IMR-90 (cell line): ENCODE measurements around the gene SLC29A2. TPM values are rescaled to one million over a fixed set of nuclear protein-coding genes. Genes with fewer than 3 reads are reported as not detected.

ENCODE experiments used
- ATAC-seq: fragments of 200-7000 bp; cut with Tn5 transposase; 2 replicates; pipeline ENCODE4 v1.9.1; 2020; ENCODE audit warnings: low read depth, mild to moderate bottlenecking, moderate library complexity
- BruUV-seq: library from RNA; stranded (reverse); fragments of 400-500 nt; replicated peaks from 2 replicates; lab custom pipeline; 2021; lab: Mats Ljungman, UMichigan
- CTCF ChIA-PET: fragments of 300-600 bp; formaldehyde crosslinking; extraction: SDS; loops from one replicate; lab custom pipeline; 2021; ENCODE audit warnings: antibody characterized with exemption; lab: Yijun Ruan, JAX
- POLR2A ChIA-PET: fragments of 300-600 bp; sonication (Branson Sonifier 250); formaldehyde crosslinking; loops from one replicate; lab custom pipeline; 2022; ENCODE audit warnings: antibody characterized with exemption; ENCODE audit not compliant: unreplicated experiment; lab: Charles Lee
- DNase-seq: peaks from one replicate; pipeline ENCODE4 v3.0.0; 2013
- H2AFZ ChIP-seq: replicated peaks from 2 replicates; pipeline ENCODE3; 2013; ENCODE audit warnings: low read length, mild to moderate bottlenecking; ENCODE audit not compliant: poor library complexity
- H2AK5ac ChIP-seq: 2 replicates; pipeline ENCODE4 v1.6.1; 2013; ENCODE audit warnings: low read depth, low read length, inconsistent platforms
- H2AK9ac ChIP-seq: replicated peaks from 2 replicates; pipeline ENCODE3; 2013; ENCODE audit warnings: mild to moderate bottlenecking, low read depth, low read length, moderate library complexity; ENCODE audit not compliant: poor library complexity
- H2BK120ac ChIP-seq: 2 replicates; pipeline ENCODE4 v1.6.1; 2013; ENCODE audit warnings: low read depth, low read length, inconsistent platforms
- H2BK15ac ChIP-seq: 3 replicates; pipeline ENCODE4 v1.6.1; 2013; ENCODE audit warnings: low read depth, low read length, inconsistent platforms
- H2BK20ac ChIP-seq: 2 replicates; pipeline ENCODE4 v1.6.1; 2013; ENCODE audit warnings: low read depth, mild to moderate bottlenecking, inconsistent platforms, low read length, moderate library complexity
- H2BK5ac ChIP-seq: 2 replicates; pipeline ENCODE4 v1.6.1; 2013; ENCODE audit warnings: mild to moderate bottlenecking, low read depth, low read length, inconsistent platforms; ENCODE audit not compliant: poor library complexity, severe bottlenecking
- H3K14ac ChIP-seq: replicated peaks from 2 replicates; pipeline ENCODE4 v1.6.1; 2013; ENCODE audit warnings: low read depth, low read length, inconsistent platforms
- H3K18ac ChIP-seq: 2 replicates; pipeline ENCODE4 v1.6.1; 2013; ENCODE audit warnings: low read depth, low read length, control low read depth
- H3K23ac ChIP-seq: 2 replicates; pipeline ENCODE4 v1.6.1; 2013; ENCODE audit warnings: low read depth, low read length, inconsistent platforms
- H3K27ac ChIP-seq: 2 replicates; pipeline ENCODE4 v1.5.1; 2013; ENCODE audit warnings: mild to moderate bottlenecking, control low read depth, low read length; ENCODE audit not compliant: insufficient read depth
- H3K27me3 ChIP-seq: 2 replicates; pipeline ENCODE4 v1.6.1; 2013; ENCODE audit warnings: low read length; ENCODE audit not compliant: control insufficient read depth, insufficient read depth
- H3K36me3 ChIP-seq: 2 replicates; pipeline ENCODE4 v1.6.1; 2013; ENCODE audit warnings: low read length, mixed read lengths; ENCODE audit not compliant: control insufficient read depth, insufficient read depth
- H3K4ac ChIP-seq: 2 replicates; pipeline ENCODE4 v1.6.1; 2013; ENCODE audit warnings: low read depth, low read length, inconsistent platforms
- H3K4me1 ChIP-seq: 2 replicates; pipeline ENCODE4 v1.6.1; 2013; ENCODE audit warnings: low read length, mixed read lengths; ENCODE audit not compliant: control insufficient read depth, insufficient read depth
- H3K4me2 ChIP-seq: 2 replicates; pipeline ENCODE4 v1.6.1; 2013; ENCODE audit warnings: low read depth, mild to moderate bottlenecking, control low read depth, low read length, moderate library complexity
- H3K4me3 ChIP-seq: 2 replicates; pipeline ENCODE4 v1.5.1; 2013; ENCODE audit warnings: low read depth, mild to moderate bottlenecking, control low read depth, low read length, moderate library complexity; ENCODE audit not compliant: insufficient read depth
- H3K56ac ChIP-seq: 2 replicates; pipeline ENCODE4 v1.6.1; 2013; ENCODE audit warnings: low read length, inconsistent platforms; ENCODE audit not compliant: insufficient read depth; ENCODE audit errors: extremely low read depth
- H3K79me1 ChIP-seq, 2 experiments: 2 replicates each; pipeline ENCODE4 v1.6.1; 2013; ENCODE audit warnings: low read length in 2 of 2, inconsistent platforms in 1 of 2, low read depth in 1 of 2
- H3K9ac ChIP-seq: 2 replicates; pipeline ENCODE4 v1.6.1; 2013; ENCODE audit warnings: low read depth, low read length, control low read depth
- H3K9me1 ChIP-seq: 2 replicates; pipeline ENCODE4 v1.6.1; 2013; ENCODE audit warnings: low read length, inconsistent platforms; ENCODE audit not compliant: insufficient read depth
- H3K9me3 ChIP-seq: 2 replicates; pipeline ENCODE4 v1.6.1; 2013; ENCODE audit warnings: low read length; ENCODE audit not compliant: control insufficient read depth, insufficient read depth
- H4K20me1 ChIP-seq: 2 replicates; pipeline ENCODE4 v1.6.1; 2013; ENCODE audit warnings: low read length, inconsistent platforms; ENCODE audit not compliant: insufficient read depth
- H4K5ac ChIP-seq: 2 replicates; pipeline ENCODE4 v1.6.1; 2013; ENCODE audit warnings: mild to moderate bottlenecking, low read depth, low read length, control low read depth
- H4K8ac ChIP-seq, 2 experiments: 2 replicates each; pipeline ENCODE4 v1.6.1; 2013; ENCODE audit warnings: low read depth in 2 of 2, low read length in 2 of 2, control low read depth in 1 of 2, inconsistent platforms in 1 of 2
- H4K91ac ChIP-seq: 2 replicates; pipeline ENCODE4 v1.6.1; 2013; ENCODE audit warnings: low read depth, low read length, inconsistent platforms; ENCODE audit not compliant: insufficient read depth
- CEBPB ChIP-seq: IDR thresholded peaks from 2 replicates; pipeline ENCODE4 v1.6.1; 2012; ENCODE audit warnings: low read depth, low read length, improper control_type of control experiment
- CHD1 ChIP-seq: IDR thresholded peaks from 2 replicates; pipeline ENCODE4 v1.6.1; 2012; ENCODE audit warnings: low read depth, low read length, improper control_type of control experiment
- CTCF ChIP-seq: conservative IDR thresholded peaks from 2 replicates; pipeline ENCODE4 v1.5.1; 2012; ENCODE audit warnings: mild to moderate bottlenecking, low read depth, low read length, improper control_type of control experiment
- FOS ChIP-seq: fragments of 150-350 bp; IDR thresholded peaks from 2 replicates; pipeline ENCODE4 v1.6.1; 2016; ENCODE audit warnings: low read depth, low read length
- MAZ ChIP-seq: IDR thresholded peaks from 2 replicates; pipeline ENCODE4 v1.6.1; 2012; ENCODE audit warnings: low read depth, mild to moderate bottlenecking, low read length, improper control_type of control experiment, moderate library complexity, borderline replicate concordance
- MXI1 ChIP-seq: IDR thresholded peaks from 2 replicates; pipeline ENCODE4 v1.6.1; 2012; ENCODE audit warnings: low read depth, mild to moderate bottlenecking, low read length, moderate library complexity, borderline replicate concordance
- NFE2L2 ChIP-seq: fragments of 150-350 bp; IDR thresholded peaks from 2 replicates; pipeline ENCODE4 v1.6.1; 2016; ENCODE audit warnings: low read depth, mild to moderate bottlenecking, low read length
- POLR2A ChIP-seq: IDR thresholded peaks from 2 replicates; pipeline ENCODE4 v1.6.1; 2012; ENCODE audit warnings: mild to moderate bottlenecking, low read depth, low read length
- RAD21 ChIP-seq: IDR thresholded peaks from 2 replicates; pipeline ENCODE4 v1.6.1; 2012; ENCODE audit warnings: low read length, improper control_type of control experiment
- RFX5 ChIP-seq: IDR thresholded peaks from 2 replicates; pipeline ENCODE4 v1.8.0; 2012; ENCODE audit warnings: low read depth, mild to moderate bottlenecking, low read length, moderate library complexity
- USF2 ChIP-seq: fragments of 150-350 bp; IDR thresholded peaks from 2 replicates; pipeline ENCODE4 v1.6.1; 2017; ENCODE audit warnings: mild to moderate bottlenecking, antibody characterized with exemption, low read length, low read depth
- WGBS, 2 experiments: methylation state at CpG; one replicate each; pipeline versions ENCODE4 v1.1.5 to v1.1.7; 2013; ENCODE audit warnings: missing lambda C conversion rate in 2 of 2; ENCODE audit not compliant: insufficient read length in 1 of 2; ENCODE audit errors: extremely low coverage in 2 of 2; 5-methylcytosine and 5-hydroxymethylcytosine counted together
- dilution Hi-C: fragments of 300-500 bp; cut with HindIII; formaldehyde crosslinking; loops from one replicate; pipeline ENCODE4 v1.14.3; 2018; ENCODE audit warnings: low sequenced_read_pairs; ENCODE audit not compliant: unreplicated experiment
- in situ Hi-C: fragments of 300-500 bp; cut with MboI; formaldehyde crosslinking; loops from 3 replicates; pipeline ENCODE4 v1.14.3; 2019; ENCODE audit warnings: low sequenced_read_pairs, inconsistent platforms, mixed read lengths
- intact Hi-C: fragments of 100-400 bp; cut with micrococcal nuclease; formaldehyde crosslinking; loops from 2 replicates; pipeline ENCODE4 v1.10.0; 2022
- polyA plus RNA-seq, 3 experiments: library from polyadenylated mRNA; depleted of rRNA; stranded (reverse); fragments of >200 nt; gene quantifications; 2 replicates each; pipeline ENCODE4 v1.2.3, GENCODE V29; 2012; ENCODE audit warnings: low replicate concordance in 1 of 3
- total RNA-seq: library from RNA; depleted of rRNA; stranded (reverse); fragments of >200 nt; gene quantifications from 2 replicates; pipeline ENCODE4 v1.2.3, GENCODE V29; 2012
- TF ChIP-seq, protein P1 (sequence below): fragments of 150-350 bp; IDR thresholded peaks from 2 replicates; pipeline ENCODE4 v1.6.1; 2016; ENCODE audit warnings: low read depth, mild to moderate bottlenecking, low read length, moderate library complexity, borderline replicate concordance

Gene SLC29A2
- total and polyA plus RNA-seq, 2 of the 4 experiments (the other 2 are of a cell fraction), result under 0.01 to 1.2 TPM

DNA sequence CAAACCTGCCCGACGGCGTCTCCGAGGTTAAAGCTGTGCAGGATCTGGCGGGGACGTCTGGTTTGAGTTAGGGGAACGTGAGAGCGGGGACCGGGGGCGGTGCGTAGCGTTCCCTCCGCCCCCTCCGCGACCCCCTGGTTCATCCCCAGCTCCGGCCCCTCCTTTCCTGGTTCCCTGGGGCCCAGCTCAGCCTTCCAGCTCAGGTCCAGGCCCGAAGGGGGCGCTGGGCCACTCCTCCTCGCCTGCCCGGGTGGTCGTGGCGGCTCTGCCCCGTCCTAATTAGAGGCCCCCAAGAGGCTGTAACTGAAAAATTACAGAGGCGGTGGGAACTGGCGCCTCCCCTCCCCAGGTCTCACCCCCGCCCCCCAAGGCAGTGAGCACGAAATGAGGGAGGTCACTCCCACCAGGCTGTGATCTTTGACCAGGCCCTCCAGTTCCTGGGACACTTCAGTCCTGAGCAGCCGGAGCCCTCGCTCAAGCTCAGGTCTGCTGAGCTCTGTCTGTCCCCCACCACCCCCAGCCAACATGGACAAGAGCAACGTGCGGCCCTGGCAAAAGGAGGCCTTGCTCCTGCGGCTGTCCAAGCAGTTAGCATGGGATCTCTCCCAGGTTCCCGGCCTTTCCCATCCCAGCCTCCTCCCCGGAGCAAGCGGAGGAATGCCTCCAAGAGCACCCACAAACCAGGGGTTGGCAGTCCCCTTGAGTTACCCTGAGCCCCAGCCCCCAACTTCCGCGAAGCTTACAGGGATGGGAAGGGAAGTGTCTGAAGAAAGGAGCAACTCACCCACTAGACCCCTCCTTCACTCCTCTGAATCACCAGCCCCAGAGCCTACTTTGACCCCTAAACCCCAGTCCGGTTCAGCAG, 58.0 kb downstream of the SLC29A2 start:
- peak overlapping the region; percentile 76 for H3K56ac ChIP-seq
- WGBS, 2 experiments, result 0% methylated on average over 6 of the region's 38 CpGs; no CpG with 5 or more reads in 1 of the 2 experiments
- intact Hi-C loops (no loop called here), dilution Hi-C loops (no loop called here), in situ Hi-C loops (no loop called here)
- peak overlapping the region; percentile 93 for H3K27ac ChIP-seq
- H2BK15ac ChIP-seq, result peak overlapping the region; percentile 69; the same call in 1 of the 3 replicates
- H3K23ac ChIP-seq, result peak overlapping the region; percentile 90
- H3K36me3 ChIP-seq, result no peaks in the 10 kb centered on the region
- peak overlapping the region; percentile 89 for H2BK120ac ChIP-seq
- peaks cover 27% of the 10 kb centered on the region for H3K4me1 ChIP-seq
- H3K4me2 ChIP-seq, result peak overlapping the region; percentile 85
- no TSS peak for BruUV-seq
- peak overlapping the region; percentile 77 for H2BK5ac ChIP-seq
- no peaks in the 10 kb centered on the region for H3K9me3 ChIP-seq
- H3K9ac ChIP-seq, result peak overlapping the region; percentile 95
- H3K27me3 ChIP-seq, result no peaks in the 10 kb centered on the region
- POLR2A ChIA-PET, result interaction anchor here (1.0 to 2.9 kb wide), 5 partner anchors 8 to 24 kb away, joined by 4 to 23 read pairs (median 7); partner anchors contain the start of gene RIN1
- CTCF ChIA-PET, result interaction anchor here (0.8 to 2.4 kb wide), 7 partner anchors 14 to 75 kb away, joined by 3 to 17 read pairs (median 4); partner anchors contain the start of gene RIN1
- peak overlapping the region; percentile 90 for H4K5ac ChIP-seq
- peak overlapping the region; percentile 81 for H3K4ac ChIP-seq
- peak overlapping the region; percentile 77 for H2AK5ac ChIP-seq
- peaks cover 0 to 36% of the 10 kb centered on the region in 2 experiments; a peak in 2 of 4 replicates for H3K79me1 ChIP-seq
- H3K9me1 ChIP-seq, result peaks cover 4% of the 10 kb centered on the region
- DNase-seq (peak; percentile 40), ATAC-seq (0 out of 2 replicates have a peak, but pooled peaks have one; percentile 0)
- peaks cover 39% of the 10 kb centered on the region for H4K20me1 ChIP-seq
- H4K8ac ChIP-seq, result peak overlapping the region; percentile 67 to 74
- peak overlapping the region; percentile 68 for H2AFZ ChIP-seq
- H4K91ac ChIP-seq, result peak overlapping the region; percentile 77
- peak overlapping the region; percentile 93 for H2AK9ac ChIP-seq
- TF ChIP-seq RAD21 (no peak), CEBPB (no peak), CTCF (peak; percentile 43), NFE2L2 (no peak), POLR2A (peak; percentile 47; the same call in 1 of the 2 replicates), CHD1 (no peak), MAZ (peak; percentile 30; the same call in 1 of the 2 replicates), MXI1 (0 out of 2 replicates have a peak, but pooled peaks have one; percentile 28), USF2 (no peak), RFX5 (no peak), FOS (no peak)
- TF ChIP-seq, protein P1, sequence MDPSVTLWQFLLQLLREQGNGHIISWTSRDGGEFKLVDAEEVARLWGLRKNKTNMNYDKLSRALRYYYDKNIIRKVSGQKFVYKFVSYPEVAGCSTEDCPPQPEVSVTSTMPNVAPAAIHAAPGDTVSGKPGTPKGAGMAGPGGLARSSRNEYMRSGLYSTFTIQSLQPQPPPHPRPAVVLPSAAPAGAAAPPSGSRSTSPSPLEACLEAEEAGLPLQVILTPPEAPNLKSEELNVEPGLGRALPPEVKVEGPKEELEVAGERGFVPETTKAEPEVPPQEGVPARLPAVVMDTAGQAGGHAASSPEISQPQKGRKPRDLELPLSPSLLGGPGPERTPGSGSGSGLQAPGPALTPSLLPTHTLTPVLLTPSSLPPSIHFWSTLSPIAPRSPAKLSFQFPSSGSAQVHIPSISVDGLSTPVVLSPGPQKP, result no peak
- H3K4me3 ChIP-seq, result peak overlapping the region; percentile 72
- peak overlapping the region; percentile 35 for H3K18ac ChIP-seq
- peak overlapping the region; percentile 94 for H3K14ac ChIP-seq
- H2BK20ac ChIP-seq, result peak overlapping the region; percentile 32
